ENCODE data around the gene DCXR. TPM values are rescaled to one million over a fixed set of nuclear protein-coding genes. Genes with fewer than 3 reads are reported as not detected.

Gene DCXR
- polyA plus RNA-seq, 3 donors = 88.8 to 93.1 (median 90.3) TPM

DNA sequence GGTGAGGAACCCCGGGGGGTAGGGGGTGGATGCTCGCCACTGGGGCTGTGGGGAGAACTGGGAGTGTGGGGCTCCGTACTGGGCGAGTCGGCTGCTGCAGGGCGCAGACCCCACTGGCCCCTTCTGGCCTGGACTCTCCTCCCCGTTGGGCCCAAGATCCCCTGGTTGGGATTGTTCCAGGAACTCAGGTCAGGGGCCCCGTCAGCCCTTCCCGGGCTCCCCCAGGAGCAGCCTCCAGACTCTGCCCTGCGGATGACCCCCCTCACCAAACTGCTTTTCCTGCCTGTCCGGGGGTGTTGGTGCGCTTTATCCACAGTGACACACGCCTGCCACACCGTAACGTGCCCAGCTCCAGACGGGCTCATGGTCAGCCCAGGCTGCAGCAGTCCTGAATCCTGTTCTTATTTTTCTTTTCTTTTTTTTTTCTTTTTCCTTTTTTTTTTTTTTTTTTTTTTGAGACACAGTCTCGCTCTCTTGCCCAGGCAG, 35.9 kb downstream of the DCXR start:
- Histone ChIP-seq H3K9ac (ENCODE audit: insufficient read depth, low read length, poor library complexity, severe bottlenecking) (no peak overlapping the region), H3K4me2 (replicated peaks; ENCODE audit: extremely low read depth, low read length, poor library complexity, severe bottlenecking) (no peak overlapping the region), H3K36me3 (replicated peaks in 1 of 2; ENCODE audit: control insufficient read depth in 1 of 2, insufficient read depth in 2 of 2, low read length in 2 of 2) (peaks cover under 1 to 7% of the 10 kb centered on the region in 2 donors), H3K27me3 (ENCODE audit: control insufficient read depth in 2 of 2, insufficient read depth in 2 of 2, low read length in 2 of 2) (no peaks in the 10 kb centered on the region), H3K27ac (ENCODE audit: low read depth in 1 of 2, low read length in 2 of 2) (no peak overlapping the region), H3K4me1 (ENCODE audit: control insufficient read depth in 1 of 2, insufficient read depth in 2 of 2, low read length in 2 of 2) (no peaks in the 10 kb centered on the region), H4K20me1 (ENCODE audit: insufficient read depth, low read length) (peaks cover 7% of the 10 kb centered on the region), H3K79me2 (ENCODE audit: insufficient read depth, low read length) (no peaks in the 10 kb centered on the region), H3K9me3 (replicated peaks in 1 of 2; ENCODE audit: control insufficient read depth in 1 of 2, insufficient read depth in 1 of 2, low read length in 2 of 2) (no peaks in the 10 kb centered on the region), H3K4me3 (replicated peaks in 1 of 3; ENCODE audit: low read depth in 2 of 3, low read length in 3 of 3) (no peak overlapping the region), H2AFZ (ENCODE audit: insufficient read depth, low read depth, low read length, poor library complexity, severe bottlenecking) (no peak overlapping the region)
- H3K9me3 Mint-ChIP-seq = no peaks in the 10 kb centered on the region
- no peak overlapping the region for H3K4me3 Mint-ChIP-seq
- peaks cover 7 to 25% of the 10 kb centered on the region in 2 donors for H3K36me3 Mint-ChIP-seq
- 93% methylated on average over 15 of the region's 17 CpGs for WGBS (ENCODE audit: insufficient coverage)
- peaks cover 0 to 3% (median 2%) of the 10 kb centered on the region in 3 donors for H3K27me3 Mint-ChIP-seq (ENCODE audit: low read depth in 3 of 3)
- H3K27ac Mint-ChIP-seq = peak overlapping the region in 1 of 7 donors; percentile 41
- TF ChIP-seq, protein P1, sequence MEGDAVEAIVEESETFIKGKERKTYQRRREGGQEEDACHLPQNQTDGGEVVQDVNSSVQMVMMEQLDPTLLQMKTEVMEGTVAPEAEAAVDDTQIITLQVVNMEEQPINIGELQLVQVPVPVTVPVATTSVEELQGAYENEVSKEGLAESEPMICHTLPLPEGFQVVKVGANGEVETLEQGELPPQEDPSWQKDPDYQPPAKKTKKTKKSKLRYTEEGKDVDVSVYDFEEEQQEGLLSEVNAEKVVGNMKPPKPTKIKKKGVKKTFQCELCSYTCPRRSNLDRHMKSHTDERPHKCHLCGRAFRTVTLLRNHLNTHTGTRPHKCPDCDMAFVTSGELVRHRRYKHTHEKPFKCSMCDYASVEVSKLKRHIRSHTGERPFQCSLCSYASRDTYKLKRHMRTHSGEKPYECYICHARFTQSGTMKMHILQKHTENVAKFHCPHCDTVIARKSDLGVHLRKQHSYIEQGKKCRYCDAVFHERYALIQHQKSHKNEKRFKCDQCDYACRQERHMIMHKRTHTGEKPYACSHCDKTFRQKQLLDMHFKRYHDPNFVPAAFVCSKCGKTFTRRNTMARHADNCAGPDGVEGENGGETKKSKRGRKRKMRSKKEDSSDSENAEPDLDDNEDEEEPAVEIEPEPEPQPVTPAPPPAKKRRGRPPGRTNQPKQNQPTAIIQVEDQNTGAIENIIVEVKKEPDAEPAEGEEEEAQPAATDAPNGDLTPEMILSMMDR (IDR thresholded peaks at IDR 0.05) = no peak
- DNase-seq = no peak
- no peaks in the 10 kb centered on the region for H3K4me1 Mint-ChIP-seq
- intact Hi-C loops (cut with micrococcal nuclease) = no loop called here

DNA sequence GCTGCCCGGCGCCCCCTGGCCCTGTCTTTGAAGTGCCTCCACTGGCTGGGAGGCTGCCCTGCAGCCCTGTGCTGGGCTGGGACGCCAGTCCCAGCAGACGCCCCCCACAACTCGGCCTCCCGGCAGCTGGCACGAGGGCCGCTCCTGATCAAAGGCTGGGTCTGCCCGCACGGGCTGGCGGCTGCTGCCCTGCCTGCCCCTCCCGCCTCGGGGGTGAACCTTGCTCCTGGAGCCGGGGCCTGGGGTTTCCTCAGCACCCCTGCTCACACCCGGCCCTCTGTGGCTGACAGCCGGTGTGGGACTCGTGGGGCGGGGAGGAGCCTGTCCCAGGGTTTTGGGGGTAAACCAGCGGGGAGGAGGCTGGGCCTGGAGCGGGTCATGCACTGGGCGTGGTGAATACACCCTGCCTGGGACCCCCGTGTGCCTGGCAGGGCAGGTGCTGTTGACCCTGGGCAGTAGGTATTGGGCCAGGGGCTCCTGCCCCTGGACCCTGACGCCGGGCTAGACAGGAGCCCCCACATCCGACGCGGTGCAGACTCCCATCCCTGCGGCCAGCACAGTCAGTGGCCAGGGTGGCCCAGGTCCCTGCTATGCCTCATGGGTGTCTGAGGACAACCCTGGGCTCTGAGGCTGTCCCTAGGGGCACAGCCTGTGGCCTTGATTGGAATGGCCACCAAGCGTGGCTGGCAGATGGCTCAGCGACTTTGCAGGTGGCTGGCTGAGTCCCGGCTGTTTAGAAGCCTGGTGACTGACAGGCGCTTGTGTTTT, 36.5 kb downstream of the DCXR start:
- no peak overlapping the region for H2AFZ ChIP-seq (ENCODE audit: insufficient read depth, low read depth, low read length, poor library complexity, severe bottlenecking)
- peaks cover 7% of the 10 kb centered on the region for H4K20me1 ChIP-seq (ENCODE audit: insufficient read depth, low read length)
- no peak for DNase-seq
- no peaks in the 10 kb centered on the region for H3K4me1 ChIP-seq (ENCODE audit: control insufficient read depth in 1 of 2, insufficient read depth in 2 of 2, low read length in 2 of 2)
- 96% methylated on average over 29 of the region's 32 CpGs for WGBS (ENCODE audit: insufficient coverage)
- TF ChIP-seq, protein P1 (IDR thresholded peaks at IDR 0.05) = no peak
- Mint-ChIP-seq H3K4me3 (no peak overlapping the region), H3K27me3 (ENCODE audit: low read depth in 3 of 3) (peaks cover 0 to 3% (median under 1%) of the 10 kb centered on the region in 3 donors), H3K27ac (no peak overlapping the region), H3K9me3 (peaks cover 0 to 2% (median 0%) of the 10 kb centered on the region in 7 donors), H3K36me3 (peaks cover 9 to 29% of the 10 kb centered on the region in 2 donors), H3K4me1 (no peaks in the 10 kb centered on the region)
- H3K27ac ChIP-seq (ENCODE audit: low read depth in 1 of 2, low read length in 2 of 2) = no peak overlapping the region
- intact Hi-C loops (cut with micrococcal nuclease) = no loop called here
- no peak overlapping the region for H3K9ac ChIP-seq (ENCODE audit: insufficient read depth, low read length, poor library complexity, severe bottlenecking)
- H3K79me2 ChIP-seq (ENCODE audit: insufficient read depth, low read length) = no peaks in the 10 kb centered on the region
- no peaks in the 10 kb centered on the region for H3K27me3 ChIP-seq (ENCODE audit: control insufficient read depth in 2 of 2, insufficient read depth in 2 of 2, low read length in 2 of 2)
- peaks cover 6 to 13% of the 10 kb centered on the region in 2 donors for H3K36me3 ChIP-seq (replicated peaks in 1 of 2; ENCODE audit: control insufficient read depth in 1 of 2, insufficient read depth in 2 of 2, low read length in 2 of 2)
- H3K4me2 ChIP-seq (replicated peaks; ENCODE audit: extremely low read depth, low read length, poor library complexity, severe bottlenecking) = no peak overlapping the region
- H3K4me3 ChIP-seq (replicated peaks in 1 of 3; ENCODE audit: low read depth in 2 of 3, low read length in 3 of 3) = no peak overlapping the region
- no peaks in the 10 kb centered on the region for H3K9me3 ChIP-seq (replicated peaks in 1 of 2; ENCODE audit: control insufficient read depth in 1 of 2, insufficient read depth in 1 of 2, low read length in 2 of 2)
